Measurements from ENCODE around the gene CASP4.
A peak's percentile ranks its signal among the peaks of the same experiment; 100 is the strongest.
"Not testable (repeated sequence)": the region's sequence is repeated elsewhere in the genome, so short reads cannot be mapped to it uniquely, and the experiment has no call there.

CASP4 gene

DNA sequence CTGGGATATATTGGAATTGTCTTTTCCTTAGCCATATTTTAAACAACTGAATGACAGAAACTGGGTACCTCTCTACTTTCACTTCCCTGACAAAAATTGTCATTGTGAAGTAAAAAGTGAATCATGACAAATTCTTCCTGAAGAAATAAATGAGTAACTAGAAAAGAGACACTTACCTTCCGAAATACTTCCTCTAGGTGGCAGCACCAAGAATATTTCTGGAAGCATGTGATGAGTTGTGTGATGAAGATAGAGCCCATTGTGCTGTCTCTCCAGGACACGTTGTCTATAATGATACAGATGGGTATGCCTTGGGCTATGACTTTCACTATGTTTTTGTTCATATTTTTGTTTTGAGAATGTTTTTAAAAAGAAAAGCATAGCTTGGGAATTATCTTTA, 21.5 kb downstream of the CASP4 start:
- peak in 1 of 2 donors; percentile 36 for DNase-seq

DNA sequence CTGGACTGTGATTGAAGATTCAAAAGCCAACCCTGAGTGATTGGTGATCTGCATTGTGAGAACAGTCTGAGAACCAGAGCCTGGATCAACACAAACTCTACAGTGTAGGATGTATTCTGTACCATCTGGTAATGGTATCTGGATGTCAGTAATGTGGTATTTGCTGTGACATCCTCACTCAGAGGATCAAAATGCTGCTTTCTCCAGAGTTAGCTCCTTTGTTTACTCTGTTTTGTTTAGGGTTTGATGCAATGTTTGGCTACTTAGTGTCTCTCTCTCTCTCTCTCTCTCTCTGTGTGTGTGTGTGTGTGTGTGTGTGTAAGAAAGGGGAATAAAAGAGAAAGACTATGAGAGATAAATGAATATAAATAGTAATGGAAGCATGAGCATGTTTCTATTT, 24.3 kb downstream of the CASP4 start:
- no peak for DNase-seq

DNA sequence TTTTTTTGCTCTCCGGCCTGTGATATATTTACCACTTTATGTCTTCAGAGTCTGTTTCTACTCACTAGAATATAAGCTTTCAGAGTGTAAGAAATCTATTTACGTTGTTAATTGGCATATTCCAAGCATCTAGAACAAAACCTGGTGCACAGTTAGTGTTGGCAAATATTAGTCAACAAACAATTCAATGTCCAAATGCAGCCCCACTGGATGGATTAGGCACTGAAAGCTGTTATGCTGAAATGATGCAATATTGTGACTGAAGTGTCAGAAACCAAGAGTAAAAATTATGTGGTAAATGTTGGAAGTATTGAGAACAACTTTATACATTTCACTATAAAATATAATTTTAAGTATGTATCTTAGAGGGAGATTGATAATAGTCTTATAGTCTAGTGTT, 24.8 kb downstream of the CASP4 start:
- DNase-seq, result no peak

DNA sequence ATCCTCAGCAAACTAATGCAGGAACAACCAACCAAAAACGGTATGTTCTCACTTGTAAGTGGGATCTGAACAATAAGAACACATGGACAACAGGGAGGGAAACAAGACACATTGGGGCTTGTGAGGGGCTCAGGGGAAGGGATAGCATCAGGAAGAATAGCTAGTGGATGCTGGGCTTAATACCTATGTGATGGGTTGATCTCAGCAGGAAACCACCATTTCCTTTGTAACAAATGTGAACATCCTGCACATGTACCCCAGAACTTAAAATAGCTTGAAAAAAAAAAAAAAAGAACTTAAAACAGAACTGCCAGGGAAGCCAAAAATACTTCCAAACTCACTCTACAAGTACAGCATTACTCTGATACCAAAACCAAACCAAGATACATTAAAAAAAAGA, 33.8 kb downstream of the CASP4 start:
- DNase-seq, result peak in 1 of 2 donors; percentile 74

DNA sequence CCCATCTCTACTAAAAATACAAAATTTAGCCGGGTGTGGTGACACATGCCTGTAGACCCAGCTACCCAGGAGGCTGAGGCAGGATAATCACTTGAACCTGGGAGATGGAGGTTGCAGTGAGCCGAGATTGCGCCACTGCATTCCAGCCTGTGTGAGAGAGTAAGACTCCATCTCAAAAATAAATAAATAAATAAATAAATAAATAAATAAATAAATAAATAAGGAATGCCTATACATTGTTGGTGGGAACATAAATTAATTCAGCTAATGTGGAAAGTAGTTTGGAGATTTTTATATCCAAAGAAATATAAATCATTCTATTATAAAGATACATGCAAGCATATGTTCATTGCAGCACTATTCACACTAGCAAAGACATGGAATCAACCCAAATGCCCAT, 34.3 kb downstream of the CASP4 start:
- DNase-seq, result not testable (repeated sequence)

DNA sequence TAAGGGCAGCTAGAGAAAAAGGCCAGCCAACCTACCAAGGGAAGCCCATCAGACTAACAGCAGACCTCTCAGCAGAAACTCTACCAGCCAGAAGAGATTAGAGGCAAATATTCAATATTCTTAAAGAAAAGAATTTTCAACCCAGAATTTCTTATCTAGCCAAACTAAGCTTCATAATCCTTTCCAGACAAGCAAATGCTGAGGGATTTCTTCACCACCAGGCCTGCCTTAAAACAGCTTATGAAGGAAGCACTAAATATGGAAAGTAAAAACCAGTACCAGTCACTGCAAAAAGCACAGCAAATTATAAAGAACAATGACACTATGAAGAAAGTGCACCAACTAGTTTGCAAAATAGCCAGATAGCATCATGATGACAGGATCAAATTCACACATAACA, 39.6 kb downstream of the CASP4 start:
- no peak for DNase-seq

DNA sequence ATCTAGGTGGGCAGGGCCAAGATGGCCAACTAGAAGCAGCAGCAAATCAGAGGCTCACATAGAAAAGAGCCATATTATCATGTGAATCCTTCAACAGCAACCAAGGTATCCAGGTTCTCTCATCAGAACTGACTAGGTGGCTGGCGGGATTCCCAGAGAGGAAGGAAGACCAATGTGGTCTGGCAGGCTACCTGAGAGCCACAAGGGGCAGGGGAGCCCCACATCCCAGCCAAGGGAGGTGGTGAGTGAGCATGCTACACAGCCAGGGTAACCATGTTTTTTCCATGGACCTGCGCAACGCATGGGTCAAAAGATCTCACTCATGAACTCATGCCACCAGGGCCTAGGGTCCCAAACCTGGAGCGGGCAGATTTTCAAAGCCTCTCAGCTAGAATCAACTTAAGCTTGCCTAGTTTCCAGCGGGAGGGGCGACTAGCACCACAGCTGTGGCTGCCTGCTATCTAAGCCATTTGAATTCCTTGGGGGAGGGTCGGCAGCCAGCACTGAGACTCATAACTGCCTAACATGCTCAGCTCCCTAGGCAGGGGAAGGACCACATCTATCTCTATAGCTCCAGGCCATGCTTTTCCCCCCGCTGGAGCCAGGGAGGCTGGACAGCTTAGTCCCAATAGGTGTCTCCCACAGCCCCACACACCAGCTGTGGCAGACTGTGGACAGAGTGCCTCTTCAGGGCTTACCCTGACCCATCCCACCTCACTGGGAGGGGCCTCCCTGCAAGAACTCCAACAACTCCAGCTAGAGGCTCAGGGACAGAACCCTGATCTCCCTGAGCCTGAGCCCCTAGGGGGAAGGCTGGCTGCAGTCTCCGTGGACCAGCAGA, 41.4 kb downstream of the CASP4 start:
- DNase-seq, result no peak

DNA sequence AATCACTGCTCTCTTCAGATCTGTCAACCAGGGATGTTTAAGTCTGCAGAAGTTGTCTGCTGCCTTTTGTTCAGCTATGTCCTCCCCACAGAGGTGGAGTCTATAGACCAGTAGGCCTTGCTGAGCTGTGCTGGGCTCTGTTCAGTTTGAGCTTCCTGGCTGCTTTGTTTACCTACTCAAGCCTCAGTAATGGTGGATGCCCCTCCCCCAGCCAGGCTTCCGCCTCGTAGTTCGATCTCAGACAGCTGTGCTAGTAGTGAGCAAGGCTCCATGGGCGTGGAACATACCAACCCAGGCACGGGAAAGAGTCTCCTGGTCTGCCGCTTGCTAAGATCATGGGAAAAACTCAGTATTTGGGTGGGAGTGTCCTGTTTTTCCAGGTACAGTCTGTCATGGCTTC, 42.5 kb downstream of the CASP4 start:
- DNase-seq, result no peak

DNA sequence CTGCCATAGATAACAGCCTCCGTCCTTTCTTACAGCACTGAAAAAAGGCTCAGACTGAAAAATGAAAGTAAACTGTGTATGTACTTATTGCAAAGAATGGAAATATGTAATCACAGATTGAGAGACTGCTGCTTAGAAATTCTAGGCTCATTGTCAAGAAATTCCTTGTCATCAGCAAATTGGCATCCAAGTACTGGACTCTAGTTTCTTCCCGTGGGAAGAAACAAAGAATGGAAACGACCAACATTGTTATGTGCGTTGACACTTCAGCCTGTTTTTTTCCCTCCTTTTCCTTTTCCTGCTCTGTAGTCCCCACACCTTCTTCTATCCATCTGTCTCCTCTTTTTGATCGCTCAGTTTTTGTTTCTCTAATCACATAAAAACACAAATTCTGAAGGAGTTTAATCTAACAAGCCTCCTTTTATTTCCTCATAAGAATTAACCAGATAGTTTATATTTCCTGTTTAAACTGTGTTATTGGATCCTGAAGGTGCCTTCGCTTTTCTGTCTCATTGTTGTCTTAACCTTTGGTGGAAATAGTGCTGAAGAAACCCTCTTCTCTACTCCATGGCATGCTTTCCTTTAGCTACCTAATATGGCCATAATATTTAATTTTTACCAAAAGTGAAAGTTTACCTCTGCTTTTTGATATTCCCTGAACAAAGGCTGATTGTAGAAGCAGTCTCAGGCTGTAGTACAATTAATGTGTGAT, 50.1 kb downstream of the CASP4 start:
- DNase-seq, result peak in 1 of 2 donors; percentile 36

DNA sequence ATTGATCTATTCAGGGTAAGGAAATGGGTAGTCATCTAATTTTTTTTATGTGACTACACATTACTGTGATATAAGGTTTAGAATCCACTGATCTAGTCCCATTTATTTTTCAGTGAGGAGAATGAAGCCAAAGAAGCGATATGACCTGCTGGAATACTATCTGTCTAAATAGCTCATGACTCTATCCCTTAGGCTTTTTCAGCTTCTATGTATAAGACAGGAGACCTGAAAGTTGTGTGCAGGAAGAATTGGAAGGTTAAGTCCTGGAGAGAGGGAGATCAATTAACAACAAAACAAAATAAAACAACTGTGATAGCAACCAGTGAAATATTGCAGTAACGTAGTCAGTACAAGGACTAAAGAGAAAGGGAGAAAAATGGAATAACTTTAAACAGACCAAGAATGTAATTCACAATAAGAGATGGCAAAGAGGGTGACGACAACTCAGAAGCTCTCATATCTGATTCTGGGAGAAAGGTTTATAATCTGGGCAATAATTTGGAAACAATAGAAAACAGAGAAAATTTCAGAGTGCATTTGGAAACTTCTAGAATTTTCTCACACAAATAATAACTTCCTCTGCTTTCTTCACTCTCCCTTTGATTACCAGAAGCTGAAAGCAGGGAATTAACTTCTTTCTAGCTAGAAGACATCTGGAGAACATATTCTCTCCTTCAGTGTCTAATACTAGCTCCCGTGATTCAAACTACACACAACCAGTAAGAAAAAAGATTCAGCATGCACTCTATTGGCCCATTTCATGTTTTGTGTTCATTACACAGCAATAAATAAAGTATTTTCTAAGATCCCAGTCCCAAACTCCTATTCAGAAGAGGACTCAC, 50.9 kb downstream of the CASP4 start:
- DNase-seq, result no peak

DNA sequence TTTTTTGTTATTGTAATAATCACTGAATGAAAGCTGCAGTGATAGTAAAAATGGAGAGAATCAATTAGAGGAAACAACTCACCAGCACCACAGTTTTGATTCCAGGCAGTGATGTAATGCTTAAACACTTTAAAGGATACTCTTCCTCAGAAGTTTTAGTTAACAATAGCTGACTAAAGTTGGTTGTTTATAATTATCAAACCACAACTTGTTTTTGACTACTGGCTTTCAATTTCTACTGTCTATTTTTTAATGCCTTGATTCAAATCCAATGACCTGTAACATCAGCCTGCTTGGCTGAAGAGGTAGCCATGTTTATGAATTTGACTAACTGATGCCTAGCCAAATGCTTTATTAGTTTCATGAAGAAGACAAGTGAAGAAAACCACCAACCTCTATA, 51.9 kb downstream of the CASP4 start:
- DNase-seq, result no peak

DNA sequence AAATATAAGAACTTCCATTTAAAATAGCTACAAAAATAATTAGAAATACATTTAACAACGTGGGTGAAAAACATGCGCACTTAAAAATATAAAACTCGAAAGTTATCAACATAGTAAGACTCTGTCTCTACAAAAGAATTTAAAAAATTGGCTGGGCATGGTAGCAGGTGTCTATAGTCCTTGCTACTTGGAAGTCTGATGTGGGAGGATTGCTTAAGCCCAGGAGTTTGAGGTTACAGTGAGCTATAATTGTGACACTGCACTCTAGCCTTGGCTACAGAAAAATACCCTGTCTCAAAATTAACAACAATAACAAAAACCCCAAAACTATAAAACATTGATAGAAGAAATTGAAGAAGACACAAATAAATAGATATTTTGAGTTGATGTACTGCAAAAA, 56.3 kb downstream of the CASP4 start:
- no peak for DNase-seq

DNA sequence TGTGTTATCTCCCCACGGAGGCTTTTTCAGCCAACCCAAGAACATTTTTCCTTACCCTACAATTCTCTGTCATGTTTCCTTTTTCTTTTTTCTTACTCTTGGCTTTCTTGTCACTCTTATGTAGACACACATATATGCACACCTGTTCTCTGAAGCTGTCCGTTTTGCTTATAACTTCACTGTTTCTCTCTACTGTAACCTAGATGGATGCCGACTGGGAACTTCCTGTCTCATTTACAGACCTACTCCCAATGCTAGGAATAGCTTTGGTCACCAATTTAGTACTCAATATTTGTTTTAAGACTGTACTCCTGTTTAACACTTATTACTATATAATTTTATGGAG, 60.2 kb downstream of the CASP4 start:
- no peak for DNase-seq

DNA sequence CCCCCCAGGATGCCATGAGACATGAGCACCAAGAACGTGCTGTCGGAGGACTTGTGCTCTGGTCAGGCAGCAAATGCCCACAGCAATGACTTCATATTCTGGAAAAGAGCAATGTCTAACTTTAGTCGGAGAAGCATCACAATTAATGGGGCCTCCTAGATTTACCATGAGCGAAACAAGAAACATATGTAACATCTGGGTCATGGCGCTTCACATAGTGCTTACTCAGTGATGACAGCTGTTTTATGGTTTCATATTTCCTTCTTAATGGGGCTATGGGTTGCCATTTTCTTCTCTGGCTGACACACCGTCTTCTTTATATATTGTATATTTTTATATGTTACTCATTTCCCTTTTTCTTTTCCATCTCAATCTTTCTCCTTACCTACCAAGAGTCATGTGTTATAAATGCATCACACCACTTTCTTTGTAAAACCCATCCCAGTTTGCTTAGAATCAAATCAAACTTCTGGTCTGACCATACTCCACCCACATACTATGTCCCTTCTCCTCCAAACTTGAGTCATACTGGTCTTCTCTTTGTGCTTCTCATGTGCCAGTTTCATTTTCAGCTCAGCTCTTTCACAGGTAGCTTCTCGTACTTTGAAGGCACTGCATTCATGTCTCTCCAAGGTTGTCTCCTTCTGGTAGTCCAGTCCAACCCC, 60.7 kb downstream of the CASP4 start:
- DNase-seq, result no peak

DNA sequence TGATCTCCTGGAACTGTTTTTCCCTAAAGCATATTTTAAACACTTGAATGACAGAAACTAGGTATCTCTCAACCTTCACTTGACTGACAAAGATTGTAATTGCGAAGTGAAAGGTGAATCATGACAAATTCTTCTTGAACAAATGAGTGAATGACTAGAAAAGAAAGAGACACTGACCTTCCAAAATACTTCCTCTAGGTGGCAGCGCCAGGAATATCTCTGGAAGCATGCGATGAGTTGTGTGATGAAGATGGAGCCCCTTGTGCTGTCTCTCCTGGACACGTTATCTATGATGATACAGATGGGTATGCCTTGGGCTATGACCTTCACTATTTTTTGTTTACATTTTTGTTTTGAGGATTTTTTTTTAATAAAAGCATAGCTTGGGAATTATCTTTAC, 63.1 kb downstream of the CASP4 start:
- no peak for DNase-seq

DNA sequence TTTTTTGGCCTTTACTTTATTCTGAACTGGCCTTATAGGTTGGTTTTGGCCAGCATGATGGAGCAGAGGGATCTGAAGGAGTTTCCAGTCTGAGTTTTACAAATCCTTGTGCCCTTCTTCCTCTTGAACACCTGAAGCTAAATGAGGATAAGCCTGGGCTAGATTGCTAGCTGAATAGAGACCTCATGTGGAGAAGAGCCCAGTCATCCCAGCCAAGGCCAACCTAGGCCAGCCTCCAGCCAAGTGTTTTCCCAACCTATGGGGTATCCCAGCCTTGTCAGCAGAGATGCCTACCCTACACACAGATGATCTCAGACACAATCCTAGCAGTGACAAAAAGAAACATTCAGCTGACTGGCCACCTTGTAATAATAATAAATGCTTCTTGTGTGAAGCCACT, 69.1 kb downstream of the CASP4 start:
- no peak for DNase-seq

DNA sequence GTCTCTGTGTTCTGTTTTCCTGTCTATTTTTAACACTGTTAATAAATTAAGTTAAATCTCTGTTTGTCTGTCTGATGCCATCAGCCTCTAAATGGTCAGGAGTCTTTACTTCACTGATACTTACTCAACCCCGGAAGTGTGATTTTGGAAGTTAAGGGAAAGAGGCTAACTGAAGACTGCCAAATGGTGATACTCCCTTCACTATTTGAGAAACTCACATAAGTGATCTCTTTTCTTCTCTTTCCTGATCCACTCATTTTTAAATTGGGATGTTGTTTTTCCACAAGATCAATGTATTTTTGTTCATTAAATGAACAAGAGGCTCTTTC, 69.7 kb downstream of the CASP4 start:
- DNase-seq, result no peak

DNA sequence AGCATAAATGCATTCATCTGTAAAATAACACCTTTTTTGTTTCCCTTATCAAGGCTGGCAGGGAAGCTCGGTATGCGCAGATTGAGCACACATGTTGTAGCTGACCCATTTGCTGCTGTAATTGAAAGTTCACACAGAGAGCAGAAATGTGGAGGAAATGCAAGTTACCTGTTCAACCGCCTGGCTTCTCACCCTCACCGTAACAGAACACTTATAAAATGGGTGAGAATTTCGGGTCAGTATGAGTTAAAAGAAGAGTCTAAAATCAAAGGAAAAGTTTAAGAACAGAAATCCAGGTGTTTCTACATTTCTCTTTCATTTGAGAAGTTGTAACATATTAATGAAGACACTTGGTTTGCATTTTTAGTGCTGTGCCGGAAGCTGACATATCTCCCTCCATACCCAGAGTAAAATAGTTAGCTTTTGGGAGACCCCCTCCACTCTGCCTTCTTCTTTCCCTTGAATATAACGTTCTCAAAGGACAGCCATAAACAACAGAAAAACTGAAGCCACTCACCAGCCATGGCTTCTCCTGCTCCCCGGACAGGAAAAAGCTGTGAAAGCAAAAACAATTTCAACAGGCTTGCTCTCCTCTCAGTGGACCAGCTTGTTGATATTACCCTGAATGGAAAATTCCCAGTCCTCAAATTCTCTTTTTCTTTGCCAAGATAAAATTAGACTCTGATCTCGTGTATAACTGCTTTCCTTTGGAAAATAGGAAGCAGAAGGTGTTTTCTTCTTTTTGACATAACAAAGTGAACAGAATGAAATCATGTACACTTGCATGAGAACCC, 70.3 kb downstream of the CASP4 start, which contains the start of gene CASP12:
Gene CASP12 (minus strand): TSS at position 570 of the 794 bp plus-strand sequence.
- no peak for DNase-seq

DNA sequence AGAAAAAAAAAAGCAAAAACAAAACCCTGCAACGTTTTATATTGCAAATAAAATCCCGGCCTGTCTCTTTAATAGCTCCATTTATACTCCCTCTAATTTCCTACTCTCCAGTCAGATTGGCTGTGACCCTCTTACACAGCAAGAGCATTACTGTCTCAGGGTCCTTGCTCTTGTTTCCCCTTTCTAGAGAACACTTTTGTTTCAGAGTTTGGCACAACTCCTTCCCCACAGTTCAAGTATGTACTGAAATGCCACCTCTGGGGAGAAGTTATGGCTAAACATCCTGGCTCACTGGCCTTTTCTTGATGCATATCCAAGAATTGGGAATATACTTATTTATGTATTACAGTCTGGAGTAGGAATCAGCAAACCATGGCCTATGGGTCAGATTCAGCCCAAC, 72.7 kb downstream of the CASP4 start:
- DNase-seq, result no peak

DNA sequence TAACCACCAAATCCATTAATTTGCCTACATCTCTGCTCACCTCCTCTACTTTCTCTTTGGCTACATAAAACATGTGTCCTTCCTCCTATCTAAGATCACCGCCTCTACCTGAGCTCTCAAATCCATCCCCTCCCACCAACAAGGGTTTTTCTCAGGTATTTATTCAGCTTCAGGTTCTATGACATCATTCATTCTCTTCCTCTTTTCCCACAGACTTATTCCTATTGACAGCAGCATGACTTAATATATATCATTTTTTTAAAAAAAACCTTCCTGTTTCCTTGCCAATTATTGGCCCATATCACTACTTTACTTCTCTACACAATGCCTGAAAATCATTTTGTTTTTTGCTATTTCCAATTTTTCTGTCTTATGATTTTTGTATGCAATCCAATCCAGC, 74.5 kb downstream of the CASP4 start:
- DNase-seq, result no peak
